SK-N-SH (cell line): Measurements from ENCODE around the gene CAMKMT. TPM values are rescaled to one million over a fixed set of nuclear protein-coding genes. Genes with fewer than 3 reads are reported as not detected.

Experiments
- CTCF ChIA-PET: fragments of 300-600, 350-600 bp; formaldehyde crosslinking; extraction: SDS; loops from one replicate; lab custom pipeline; 2021; lab: Yijun Ruan, JAX
- POLR2A ChIA-PET: fragments of 350-600 bp; sonication (Branson Sonifier 250); formaldehyde crosslinking; extraction: SDS; loops from one replicate; lab custom pipeline; 2020; ENCODE audit warnings: antibody characterized with exemption, inconsistent platforms; lab: Yijun Ruan, JAX
- DNase-seq: peaks from one replicate; pipeline ENCODE4 v3.0.0; 2012
- H2AFZ ChIP-seq: fragments of 200-600 bp; sonication (generic); 2 replicates; pipeline ENCODE4 v1.8.1; 2016; ENCODE audit warnings: antibody characterized with exemption, mild to moderate bottlenecking, low read depth
- H3F3A ChIP-seq: fragments of 200-600 bp; sonication (generic); replicated peaks from 2 replicates; pipeline ENCODE3; 2016; ENCODE audit warnings: antibody characterized with exemption, mild to moderate bottlenecking; ENCODE audit not compliant: insufficient read depth
- H3K27ac ChIP-seq, 2 experiments: fragments of 200-500 bp in 1 of 2; fragments of 200-600 bp in 1 of 2; sonication (Bioruptor generic) in 1 of 2; sonication (generic), shearing (Covaris generic) in 1 of 2; 2 replicates each; pipeline versions ENCODE4 v1.5.1 to v1.6.1; 2014 to 2016; ENCODE audit warnings: low read depth in 2 of 2, inconsistent platforms in 1 of 2, low read length in 1 of 2, mild to moderate bottlenecking in 1 of 2, mixed read lengths in 1 of 2
- H3K27me3 ChIP-seq: fragments of 200-600 bp; sonication (generic), shearing (Covaris generic); 2 replicates; pipeline ENCODE4 v1.6.1; 2016; ENCODE audit warnings: mixed run types; ENCODE audit not compliant: insufficient read depth
- H3K36me3 ChIP-seq, 2 experiments: fragments of 200-500 bp in 1 of 2; fragments of 200-600 bp in 1 of 2; sonication (Bioruptor generic) in 1 of 2; sonication (generic) in 1 of 2; replicated peaks in 1 of 2; 2 replicates each; pipeline versions ENCODE3 to v1.5.1; 2014 to 2016; ENCODE audit warnings: low read length in 1 of 2, mild to moderate bottlenecking in 1 of 2; ENCODE audit not compliant: insufficient read depth in 2 of 2, control insufficient read depth in 1 of 2
- H3K4me1 ChIP-seq, 2 experiments: fragments of 200-500 bp in 1 of 2; fragments of 200-600 bp in 1 of 2; sonication (Bioruptor generic) in 1 of 2; sonication (generic), shearing (Covaris generic) in 1 of 2; 2 replicates each; pipeline versions ENCODE4 v1.5.1 to v1.6.1; 2014 to 2016; ENCODE audit warnings: low read depth in 1 of 2, low read length in 1 of 2, mixed run types in 1 of 2; ENCODE audit not compliant: insufficient read depth in 2 of 2, control insufficient read depth in 1 of 2
- H3K4me2 ChIP-seq: fragments of 200-600 bp; sonication (generic), shearing (Covaris generic); 2 replicates; pipeline ENCODE4 v1.6.1; 2017; ENCODE audit warnings: mixed run types
- H3K4me3 ChIP-seq, 2 experiments: fragments of 200-500 bp in 1 of 2; fragments of 200-600 bp in 1 of 2; sonication (Bioruptor generic) in 1 of 2; sonication (generic), shearing (Covaris generic) in 1 of 2; 2 replicates each; pipeline versions ENCODE4 v1.5.1 to v1.8.1; 2014 to 2016; ENCODE audit warnings: low read depth in 2 of 2, inconsistent platforms in 1 of 2, low read length in 1 of 2, mild to moderate bottlenecking in 1 of 2, mixed read lengths in 1 of 2, moderate library complexity in 1 of 2
- H3K79me2 ChIP-seq: fragments of 200-600 bp; sonication (generic); 2 replicates; pipeline ENCODE4 v1.8.1; 2017; ENCODE audit warnings: mild to moderate bottlenecking; ENCODE audit not compliant: insufficient read depth
- H3K9ac ChIP-seq: fragments of 200-600 bp; sonication (generic); 2 replicates; pipeline ENCODE4 v1.6.1; 2017; ENCODE audit warnings: mixed run types
- H3K9me2 ChIP-seq: fragments of 200-600 bp; sonication (generic); 2 replicates; pipeline ENCODE4 v1.6.1; 2017; ENCODE audit warnings: mixed run types
- H3K9me3 ChIP-seq: fragments of 200-600 bp; sonication (generic); 2 replicates; pipeline ENCODE4 v1.6.1; 2017; ENCODE audit warnings: mixed run types, mild to moderate bottlenecking, moderate library complexity
- H4K20me1 ChIP-seq: fragments of 200-600 bp; sonication (generic); 2 replicates; pipeline ENCODE4 v1.6.1; 2017; ENCODE audit warnings: mild to moderate bottlenecking, mixed run types; ENCODE audit not compliant: insufficient read depth
- CHD2 ChIP-seq: fragments of 150-350 bp; IDR thresholded peaks from 2 replicates; pipeline ENCODE4 v1.6.1; 2018; ENCODE audit warnings: low read length; ENCODE audit not compliant: partially characterized antibody
- ELF1 ChIP-seq: IDR thresholded peaks from 2 replicates; pipeline ENCODE4 v1.4.0; 2012
- EP300 ChIP-seq, 2 experiments: IDR thresholded peaks; 2 replicates each; pipeline versions ENCODE4 v1.4.0 to v1.6.1; 2012; ENCODE audit warnings: borderline replicate concordance in 1 of 2, low read depth in 1 of 2, low read length in 1 of 2
- FOSL2 ChIP-seq: IDR thresholded peaks from 2 replicates; pipeline ENCODE4 v1.4.0; 2012; ENCODE audit warnings: low read depth, mild to moderate bottlenecking, moderate library complexity, borderline replicate concordance
- FOXM1 ChIP-seq: IDR thresholded peaks from 2 replicates; pipeline ENCODE4 v1.4.0; 2012; ENCODE audit warnings: low read depth, mild to moderate bottlenecking
- GATA2 ChIP-seq: sonication (generic); formaldehyde crosslinking; IDR thresholded peaks from 2 replicates; pipeline ENCODE4 v1.5.0; 2020; ENCODE audit warnings: mild to moderate bottlenecking, missing genetic modification reagents
- JUND ChIP-seq: IDR thresholded peaks from 2 replicates; pipeline ENCODE4 v1.4.0; 2012
- MXI1 ChIP-seq: IDR thresholded peaks from 2 replicates; pipeline ENCODE4 v1.6.1; 2012; ENCODE audit warnings: mild to moderate bottlenecking, low read depth, low read length, improper control_type of control experiment
- RFX5 ChIP-seq: IDR thresholded peaks from 2 replicates; pipeline ENCODE4 v1.6.1; 2012; ENCODE audit warnings: mild to moderate bottlenecking, improper control_type of control experiment, low read length
- RXRA ChIP-seq: IDR thresholded peaks from 2 replicates; pipeline ENCODE4 v1.4.0; 2012; ENCODE audit warnings: low read depth, mild to moderate bottlenecking, borderline replicate concordance
- TEAD4 ChIP-seq: IDR thresholded peaks from 2 replicates; pipeline ENCODE4 v1.4.0; 2012; ENCODE audit warnings: mild to moderate bottlenecking, borderline replicate concordance; ENCODE audit not compliant: insufficient read depth
- USF1 ChIP-seq: IDR thresholded peaks from 2 replicates; pipeline ENCODE4 v1.4.0; 2012; ENCODE audit warnings: low read depth, borderline replicate concordance
- ZBTB33 ChIP-seq: IDR thresholded peaks from 2 replicates; pipeline ENCODE4 v1.4.0; 2012; ENCODE audit warnings: low read depth, borderline replicate concordance
- WGBS: methylation state at CpG from one replicate; pipeline ENCODE4 v1.1.6; 2017; ENCODE audit warnings: low lambda C conversion rate; 5-methylcytosine and 5-hydroxymethylcytosine counted together
- polyA plus RNA-seq, 3 experiments: library from polyadenylated mRNA; depleted of rRNA; stranded (reverse); fragments of >200 nt; gene quantifications; 2 replicates each; pipeline ENCODE4 v1.2.3, GENCODE V29; 2012

The CAMKMT gene
- polyA plus RNA-seq, 1 of the 3 experiments (the other 2 are of a cell fraction), result 5.9 TPM

- TF ChIP-seq ZBTB33 (no peak), JUND (peak; percentile 52), FOSL2 (peak; percentile 19; the same call in 1 of the 2 replicates), CHD2 (peak; percentile 91), RFX5 (peak; percentile 48; the same call in 1 of the 2 replicates), FOXM1 (peak; percentile 66; the same call in 1 of the 2 replicates), GATA2 (CRISPR knock-in tag) (peak; percentile 98), RXRA (no peak), EP300 (IDR thresholded peaks at IDR 0.05; ENCODE audit: borderline replicate concordance in 1 of 2, low read depth in 1 of 2, low read length in 1 of 2) (peak; percentile 49 to 97; a peak in 3 of 4 replicates), TEAD4 (peak; percentile 82; the same call in 1 of the 2 replicates), USF1 (no peak)
Measured at GRCh38 chr2:44706681-44707553, 345.2 kb downstream of the CAMKMT start (continued).

- Histone ChIP-seq H3K79me2 (no peaks in the 10 kb centered on the region), H3F3A (no peaks in the 10 kb centered on the region), H2AFZ (no peak overlapping the region), H3K4me2 (no peak overlapping the region), H4K20me1 (no peaks in the 10 kb centered on the region), H3K9me2 (no peaks in the 10 kb centered on the region), H3K36me3 (no peaks in the 10 kb centered on the region), H3K27me3 (no peaks in the 10 kb centered on the region), H3K4me1 (peaks cover 0 to 74% of the 10 kb centered on the region in 2 experiments; a peak in 2 of 4 replicates), H3K9ac (no peak overlapping the region), H3K4me3 (no peak overlapping the region), H3K9me3 (no peaks in the 10 kb centered on the region), H3K27ac (peak overlapping the region in 1 of 2 experiments; percentile 100; a peak in 2 of 4 replicates)
- POLR2A ChIA-PET, result interaction anchor here (0.7 to 3.4 kb wide), 7 partner anchors 17 to 236 kb away, joined by 3 to 26 read pairs (median 5); no protein-coding TSS in a partner anchor
- DNase-seq, result no peak
- TF ChIP-seq MXI1 (peak; percentile 43; the same call in 1 of the 2 replicates), ELF1 (no peak)
- 46% methylated on average over 4 of the region's 4 CpGs for WGBS
- CTCF ChIA-PET, result interaction anchor here (0.7 to 9.1 kb wide), 19 partner anchors 10 to 250 kb away, joined by 3 to 147 read pairs (median 4); no protein-coding TSS in a partner anchor
Measured at GRCh38 chr2:44707945-44708660, 346.4 kb downstream of the CAMKMT start.
